Vagina (tissue), 2 donors: ENCODE measurements around the gene EBF4. TPM values are rescaled to one million over a fixed set of nuclear protein-coding genes. Genes with fewer than 3 reads are reported as not detected.

Experiments
- DNase-seq, 2 donors: peaks; one replicate each; pipeline ENCODE4 v3.0.0-alpha.2; 2017; ENCODE audit errors: extremely low spot score in 2 of 2
- H3K27ac ChIP-seq: fragments of 200-600 bp; sonication (generic); one replicate; pipeline ENCODE4 v1.5.1; 2019
- H3K27me3 ChIP-seq: fragments of 200-600 bp; sonication (generic); one replicate; pipeline ENCODE4 v1.5.1; 2019
- H3K36me3 ChIP-seq, 2 donors: fragments of 200-600 bp; sonication (generic); one replicate each; pipeline ENCODE4 v1.5.1; 2017 to 2019
- H3K4me1 ChIP-seq: fragments of 200-600 bp; sonication (generic); one replicate; pipeline ENCODE4 v1.5.1; 2019
- H3K4me3 ChIP-seq, 2 donors: fragments of 200-600 bp; sonication (generic); 1 replicate in 1 of 2; 2 replicates in 1 of 2; pipeline ENCODE4 v1.5.1; 2016 to 2019
- H3K9me3 ChIP-seq: fragments of 200-600 bp; sonication (generic); one replicate; pipeline ENCODE4 v1.5.1; 2019
- CTCF ChIP-seq, 3 experiments: fragments of 450-650 bp in 2 of 3; fragments of 200-600 bp in 1 of 3; sonication (generic) in 1 of 3; IDR thresholded peaks; one replicate each; pipeline ENCODE4 v1.5.1; 2017 to 2019; ENCODE audit warnings: antibody characterized with exemption in 3 of 3, mild to moderate bottlenecking in 2 of 3, moderate library complexity in 2 of 3
- POLR2A ChIP-seq, 2 donors: fragments of 450-650 bp; IDR thresholded peaks; one replicate each; pipeline ENCODE4 v1.6.1; 2017; ENCODE audit warnings: antibody characterized with exemption in 2 of 2, mild to moderate bottlenecking in 2 of 2, moderate library complexity in 2 of 2
- POLR2AphosphoS5 ChIP-seq, 2 donors: sonication (generic); formaldehyde crosslinking; IDR thresholded peaks; one replicate each; pipeline ENCODE4 v1.9.0; 2017; ENCODE audit warnings: antibody characterized with exemption in 2 of 2, mild to moderate bottlenecking in 2 of 2, low read depth in 1 of 2; ENCODE audit not compliant: insufficient read depth in 1 of 2
- intact Hi-C: fragments of 100-400 bp; cut with DNase I; formaldehyde crosslinking; loops from one replicate; pipeline ENCODE4 v1.15.1; 2023
- total RNA-seq: library from RNA; depleted of rRNA; stranded (reverse); fragments of >200 nt; gene quantifications from one replicate; pipeline ENCODE4 v1.2.3, GENCODE V29; 2016

Gene EBF4
- total RNA-seq: 23.1 TPM

- Histone ChIP-seq H3K27ac (peak within 1 kb of the TSS; percentile 82), H3K36me3 (no peaks in the 10 kb centered on the region), H3K9me3 (no peaks in the 10 kb centered on the region), H3K27me3 (no peaks in the 10 kb centered on the region), H3K4me1 (peaks cover 22% of the 10 kb centered on the region), H3K4me3 (peak within 1 kb of the TSS; percentile 54 to 78)
- TF ChIP-seq POLR2A (IDR thresholded peaks at IDR 0.05): peak in 1 of 2 donors; percentile 74
- peak in 1 of 2 donors; percentile 57 for TF ChIP-seq POLR2AphosphoS5 (IDR thresholded peaks at IDR 0.05; ENCODE audit: insufficient read depth in 1 of 2, low read depth in 1 of 2)
- no peak for TF ChIP-seq CTCF (IDR thresholded peaks at IDR 0.05)
- intact Hi-C loops: no loop called here
- no peak for DNase-seq
Measured at GRCh38 chr20:2692036-2692885, at the start of gene EBF4. EBF4 (plus strand) TSS chr20:2692780; CDS start chr20:2693646, 866 bp downstream.

- no peaks in the 10 kb centered on the region for H3K36me3 ChIP-seq
- intact Hi-C loops: no loop called here
- DNase-seq: no peak
- H3K27me3 ChIP-seq: no peaks in the 10 kb centered on the region
- H3K4me3 ChIP-seq: no peak overlapping the region
- H3K27ac ChIP-seq: no peak overlapping the region
- no peaks in the 10 kb centered on the region for H3K4me1 ChIP-seq
- no peaks in the 10 kb centered on the region for H3K9me3 ChIP-seq
- TF ChIP-seq POLR2A (IDR thresholded peaks at IDR 0.05): no peak
- no peak for TF ChIP-seq POLR2AphosphoS5 (IDR thresholded peaks at IDR 0.05; ENCODE audit: insufficient read depth in 1 of 2, low read depth in 1 of 2)
- no peak for TF ChIP-seq CTCF (IDR thresholded peaks at IDR 0.05)
Measured at GRCh38 chr20:2643708-2644107, 48.9 kb upstream of the EBF4 start.

DNA sequence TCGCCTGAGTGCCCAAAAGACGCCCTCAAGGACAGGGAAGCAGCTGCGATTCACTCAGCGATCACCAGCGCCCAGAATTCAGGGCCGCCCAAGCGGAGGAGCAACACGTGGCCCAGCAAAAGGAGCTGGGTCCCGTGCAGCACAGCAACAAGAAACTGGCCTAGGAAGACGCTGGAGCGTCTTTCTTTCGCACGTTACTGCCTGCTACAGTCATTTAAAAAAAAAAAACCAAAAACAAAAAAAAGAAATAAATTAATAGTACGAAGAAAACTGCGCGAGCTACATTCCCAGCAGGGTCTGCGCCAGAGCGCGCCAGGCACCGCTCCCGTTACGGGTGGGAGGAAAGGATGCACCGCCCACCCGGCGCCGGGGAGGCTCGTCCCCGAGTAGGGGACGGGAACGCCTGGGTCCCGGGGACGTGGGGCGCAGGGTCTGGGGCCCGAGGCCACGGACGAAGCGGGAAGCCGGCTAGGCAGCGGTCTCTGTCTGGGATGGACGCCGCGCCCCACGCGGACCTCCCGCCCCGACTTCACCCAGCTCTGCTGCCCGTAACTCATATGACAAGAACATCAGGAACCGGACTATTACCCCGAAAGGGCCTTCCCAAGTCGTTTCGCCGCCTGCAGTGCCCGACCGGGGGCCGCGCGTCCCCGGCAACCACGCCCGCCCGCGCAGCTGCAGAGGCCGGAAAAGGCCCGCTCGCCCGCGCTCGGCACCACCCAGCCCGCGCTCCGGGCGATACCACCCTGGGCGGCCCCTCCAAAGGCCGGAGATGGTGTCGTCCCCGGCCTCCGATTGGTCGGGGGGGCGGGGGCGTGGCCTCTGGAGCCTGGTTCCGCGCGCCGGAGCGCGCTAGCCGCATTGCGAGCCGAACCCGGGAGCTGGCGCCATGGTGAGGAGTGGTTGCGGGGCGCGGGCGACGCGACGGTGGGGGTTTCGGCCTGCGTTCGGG, 40.5 kb upstream of the EBF4 start, which contains the start of gene NOP56:
NOP56 (plus strand) TSS at position 861 of the 952 bp plus-strand sequence; CDS start at position 890, 29 bp downstream.
- Histone ChIP-seq H3K4me1 (peaks cover 28% of the 10 kb centered on the region), H3K9me3 (no peaks in the 10 kb centered on the region), H3K4me3 (peak within 1 kb of the TSS; percentile 54 to 91), H3K27me3 (no peaks in the 10 kb centered on the region), H3K36me3 (peaks cover 3 to 30% of the 10 kb centered on the region in 2 donors), H3K27ac (peak within 1 kb of the TSS; percentile 89)
- no peak for TF ChIP-seq POLR2A (IDR thresholded peaks at IDR 0.05)
- no peak for TF ChIP-seq CTCF (IDR thresholded peaks at IDR 0.05)
- TF ChIP-seq POLR2AphosphoS5 (IDR thresholded peaks at IDR 0.05; ENCODE audit: insufficient read depth in 1 of 2, low read depth in 1 of 2): peak; percentile 14 to 72
- intact Hi-C loops: loop anchor here (10.0 kb wide), 1 partner anchor 117 kb away; the partner anchor contains the start of gene TMC2
- peak in 1 of 2 donors; percentile 93 for DNase-seq

DNA sequence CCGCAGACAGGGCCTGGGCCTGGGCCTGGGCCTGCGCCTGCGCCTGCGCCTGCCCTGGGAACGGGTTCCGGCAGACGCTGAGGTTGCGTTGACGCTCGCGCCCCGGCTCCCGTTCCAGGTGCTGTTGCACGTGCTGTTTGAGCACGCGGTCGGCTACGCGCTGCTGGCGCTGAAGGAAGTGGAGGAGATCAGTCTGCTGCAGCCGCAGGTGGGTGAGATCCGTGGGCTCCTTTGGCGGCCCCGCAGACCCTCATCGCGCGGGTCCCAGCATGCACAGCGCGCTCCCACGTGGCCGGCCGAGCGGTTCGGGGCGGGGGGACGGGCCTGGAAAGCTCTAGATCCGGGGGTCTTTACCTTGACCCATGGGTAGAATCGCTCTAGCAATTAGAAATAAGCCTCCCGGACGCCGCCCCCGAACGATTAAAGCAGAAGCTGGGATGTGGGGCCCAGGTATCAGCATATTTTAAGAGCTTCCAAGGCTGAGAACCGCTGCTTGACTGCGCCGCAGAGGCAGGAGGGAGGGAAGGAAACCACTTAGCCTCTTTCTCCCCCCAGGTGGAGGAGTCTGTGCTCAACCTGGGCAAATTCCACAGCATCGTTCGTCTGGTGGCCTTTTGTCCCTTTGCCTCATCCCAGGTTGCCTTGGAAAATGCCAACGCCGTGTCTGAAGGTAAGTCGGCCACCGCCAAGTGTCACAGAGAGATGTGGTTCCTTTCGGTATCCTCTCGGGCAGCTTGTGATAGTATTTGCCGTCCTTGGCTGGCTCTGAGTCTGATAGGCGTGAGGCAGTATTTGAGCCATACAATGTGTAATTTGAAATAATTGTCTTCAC, 39.6 kb upstream of the EBF4 start:
- Histone ChIP-seq H3K27ac (peak overlapping the region; percentile 89), H3K4me3 (peak overlapping the region; percentile 54 to 91), H3K27me3 (no peaks in the 10 kb centered on the region), H3K4me1 (peaks cover 28% of the 10 kb centered on the region), H3K36me3 (peaks cover 3 to 39% of the 10 kb centered on the region in 2 donors), H3K9me3 (no peaks in the 10 kb centered on the region)
- no peak for DNase-seq
- intact Hi-C loops: loop anchor here (10.0 kb wide), 1 partner anchor 118 kb away; the partner anchor contains the start of gene TMC2
- TF ChIP-seq CTCF (IDR thresholded peaks at IDR 0.05): no peak
- no peak for TF ChIP-seq POLR2A (IDR thresholded peaks at IDR 0.05)
- peak in 1 of 2 donors; percentile 27 for TF ChIP-seq POLR2AphosphoS5 (IDR thresholded peaks at IDR 0.05; ENCODE audit: insufficient read depth in 1 of 2, low read depth in 1 of 2)
